Measurements from ENCODE around the gene CLDN7.
A peak's percentile ranks its signal among the peaks of the same experiment; 100 is the strongest.

The CLDN7 gene

DNA sequence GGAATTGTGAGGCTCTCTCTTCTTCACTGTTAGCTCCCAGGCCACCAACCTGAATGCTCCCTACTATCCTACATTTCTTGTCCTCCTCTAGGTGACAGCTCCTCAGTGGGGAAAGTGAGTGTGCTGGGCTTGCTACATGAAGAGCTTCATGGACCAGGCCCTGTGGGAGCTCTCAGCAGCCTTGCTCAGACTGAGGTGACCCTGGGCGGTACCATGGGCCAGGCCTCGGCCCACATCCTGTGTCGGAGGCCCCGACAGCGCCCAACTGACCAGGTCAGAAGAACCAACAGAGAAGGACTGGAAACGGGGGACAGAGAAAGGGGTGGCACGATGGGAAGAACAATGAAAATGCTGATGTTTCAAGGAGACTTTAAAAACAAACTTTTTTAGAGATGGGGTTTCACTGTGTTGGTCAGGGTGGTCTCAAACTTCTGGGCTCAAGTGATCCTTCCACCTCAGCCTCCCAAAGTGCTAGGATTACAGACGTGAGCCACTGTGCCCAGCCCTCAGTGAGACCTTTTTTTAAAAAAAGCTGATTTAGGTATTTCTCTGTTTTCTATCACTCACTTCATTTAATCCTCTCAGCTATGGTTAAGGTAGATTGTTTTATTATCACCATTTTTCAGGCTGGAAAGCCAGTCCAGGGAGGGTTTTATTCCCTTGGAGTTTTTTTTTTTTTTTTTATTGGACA lies 5.4 kb downstream of the CLDN7 start:
- Histone ChIP-seq H3K4me3 (ENCODE audit: low read length) (no peak overlapping the region), H3K4me1 (ENCODE audit: low read length) (peaks cover 6% of the 10 kb centered on the region), H3K4me2 (ENCODE audit: low read length) (no peak overlapping the region), H3K36me3 (replicated peaks; ENCODE audit: low read depth, low read length) (peaks cover 13% of the 10 kb centered on the region), H3K27me3 (ENCODE audit: low read depth, low read length) (no peaks in the 10 kb centered on the region), H3K9me3 (ENCODE audit: insufficient read depth, low read length) (no peaks in the 10 kb centered on the region), H4K20me1 (ENCODE audit: insufficient read depth, low read length) (no peaks in the 10 kb centered on the region), H3K9ac (ENCODE audit: low read length) (no peak overlapping the region), H2AFZ (ENCODE audit: low read depth, low read length) (no peak overlapping the region), H3K27ac (ENCODE audit: low read length) (no peak overlapping the region), H3K79me2 (ENCODE audit: low read length) (peaks cover 12% of the 10 kb centered on the region)
- TF ChIP-seq EZH2phosphoT487 (IDR thresholded peaks at IDR 0.05; ENCODE audit: low read depth) (no peak), CTCF (IDR thresholded peaks at IDR 0.05; ENCODE audit: low read depth, low read length) (no peak)

GRCh38 chr17:7254511-7254910 lies 7.8 kb downstream of the CLDN7 start:
- no peaks in the 10 kb centered on the region; the same call in 1 of the 2 replicates for H4K20me1 ChIP-seq (ENCODE audit: insufficient read depth, low read length)
- no peak overlapping the region for H3K4me2 ChIP-seq (ENCODE audit: low read length)
- peaks cover 13% of the 10 kb centered on the region for H3K36me3 ChIP-seq (replicated peaks; ENCODE audit: low read depth, low read length)
- no peaks in the 10 kb centered on the region for H3K27me3 ChIP-seq (ENCODE audit: low read depth, low read length)
- H3K4me1 ChIP-seq (ENCODE audit: low read length): peaks cover 7% of the 10 kb centered on the region
- H3K27ac ChIP-seq (ENCODE audit: low read length): no peak overlapping the region
- no peak overlapping the region for H3K4me3 ChIP-seq (ENCODE audit: low read length)
- no peaks in the 10 kb centered on the region for H3K9me3 ChIP-seq (ENCODE audit: insufficient read depth, low read length)
- H2AFZ ChIP-seq (ENCODE audit: low read depth, low read length): no peak overlapping the region
- no peak overlapping the region for H3K9ac ChIP-seq (ENCODE audit: low read length)
- peaks cover 32% of the 10 kb centered on the region for H3K79me2 ChIP-seq (ENCODE audit: low read length)
- TF ChIP-seq EZH2phosphoT487 (IDR thresholded peaks at IDR 0.05; ENCODE audit: low read depth) (no peak), CTCF (IDR thresholded peaks at IDR 0.05; ENCODE audit: low read depth, low read length) (no peak)

- peak overlapping the region; percentile 98 for H3K4me3 ChIP-seq (ENCODE audit: low read length)
- H3K4me2 ChIP-seq (ENCODE audit: low read length): peak overlapping the region; percentile 98
- H3K9ac ChIP-seq (ENCODE audit: low read length): peak overlapping the region; percentile 97
- peaks cover 46% of the 10 kb centered on the region for H3K79me2 ChIP-seq (ENCODE audit: low read length)
- H3K27ac ChIP-seq (ENCODE audit: low read length): peak overlapping the region; percentile 94
- H3K4me1 ChIP-seq (ENCODE audit: low read length): peaks cover 16% of the 10 kb centered on the region
- H3K36me3 ChIP-seq (replicated peaks; ENCODE audit: low read depth, low read length): peaks cover 16% of the 10 kb centered on the region
- TF ChIP-seq EZH2phosphoT487 (IDR thresholded peaks at IDR 0.05; ENCODE audit: low read depth): no peak
- TF ChIP-seq CTCF (IDR thresholded peaks at IDR 0.05; ENCODE audit: low read depth, low read length): no peak
- no peaks in the 10 kb centered on the region for H3K9me3 ChIP-seq (ENCODE audit: insufficient read depth, low read length)
- no peak overlapping the region for H2AFZ ChIP-seq (ENCODE audit: low read depth, low read length)
- H3K27me3 ChIP-seq (ENCODE audit: low read depth, low read length): no peaks in the 10 kb centered on the region
- H4K20me1 ChIP-seq (ENCODE audit: insufficient read depth, low read length): peaks cover 8% of the 10 kb centered on the region
Measured at GRCh38 chr17:7253082-7253481, 9.2 kb downstream of the CLDN7 start.

DNA sequence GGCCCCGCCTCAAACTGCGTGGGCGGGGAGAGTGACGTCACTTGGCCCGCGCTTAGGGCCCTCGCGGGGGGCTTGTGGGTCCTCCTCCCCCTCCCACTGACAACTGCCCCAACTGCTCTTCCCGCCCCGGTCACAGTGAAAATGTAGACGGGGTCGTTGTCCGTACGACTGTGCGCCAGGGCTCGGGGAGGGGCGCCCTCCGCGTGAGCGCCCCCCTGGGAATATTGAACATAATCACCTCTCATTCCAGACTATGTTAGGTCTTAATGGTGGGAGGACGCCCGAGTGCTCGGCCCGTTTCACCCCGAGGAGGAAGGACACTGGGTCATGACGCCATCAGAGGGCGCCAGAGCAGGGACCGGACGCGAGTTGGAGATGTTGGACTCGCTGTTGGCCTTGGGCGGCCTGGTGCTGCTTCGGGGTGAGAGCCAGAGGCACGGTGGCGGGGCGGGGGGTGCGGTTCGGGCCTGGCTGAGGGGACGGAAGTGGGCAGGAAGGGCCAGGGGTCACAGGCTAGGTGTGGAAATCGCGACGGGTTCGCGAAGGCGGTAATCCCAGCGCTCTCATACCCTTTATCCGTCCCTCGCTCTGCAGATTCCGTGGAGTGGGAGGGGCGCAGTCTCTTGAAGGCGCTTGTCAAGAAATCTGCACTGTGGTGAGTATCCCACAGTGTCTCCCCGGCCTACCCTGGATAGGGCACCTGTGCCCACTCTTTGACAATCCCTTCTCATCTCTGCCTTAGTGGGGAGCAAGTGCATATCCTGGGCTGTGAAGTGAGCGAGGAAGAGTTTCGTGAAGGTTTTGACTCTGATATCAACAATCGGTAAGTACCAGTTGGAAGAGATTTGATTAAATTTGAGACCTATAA lies 9.9 kb downstream of the CLDN7 start, which contains the start of gene ELP5:
Gene ELP5 (plus strand): TSS at position 40 of the 868 bp plus-strand sequence. CDS start 336 bp downstream, at position 376.
- H2AFZ ChIP-seq (ENCODE audit: low read depth, low read length): peak within 1 kb of the TSS; percentile 75

More for the DNA sequence above, 9.9 kb downstream of the CLDN7 start, which contains the start of gene ELP5:
- Histone ChIP-seq H3K27me3 (ENCODE audit: low read depth, low read length) (no peaks in the 10 kb centered on the region), H3K36me3 (replicated peaks; ENCODE audit: low read depth, low read length) (peaks cover 16% of the 10 kb centered on the region), H3K79me2 (ENCODE audit: low read length) (peaks cover 53% of the 10 kb centered on the region), H3K9ac (ENCODE audit: low read length) (peak within 1 kb of the TSS; percentile 98), H3K27ac (ENCODE audit: low read length) (peak within 1 kb of the TSS; percentile 94), H3K4me2 (ENCODE audit: low read length) (peak within 1 kb of the TSS; percentile 98), H4K20me1 (ENCODE audit: insufficient read depth, low read length) (peaks cover 8% of the 10 kb centered on the region), H3K9me3 (ENCODE audit: insufficient read depth, low read length) (no peaks in the 10 kb centered on the region), H3K4me3 (ENCODE audit: low read length) (peak within 1 kb of the TSS; percentile 98), H3K4me1 (ENCODE audit: low read length) (peaks cover 16% of the 10 kb centered on the region)
- TF ChIP-seq CTCF (IDR thresholded peaks at IDR 0.05; ENCODE audit: low read depth, low read length): peak; percentile 38
- no peak for TF ChIP-seq EZH2phosphoT487 (IDR thresholded peaks at IDR 0.05; ENCODE audit: low read depth)
